ENCODE data around the gene HES6. TPM values are rescaled to one million over a fixed set of nuclear protein-coding genes. Genes with fewer than 3 reads are reported as not detected.

Gene HES6
- total RNA-seq, 1 experiment from 2014 or later: 30.4 TPM

DNA sequence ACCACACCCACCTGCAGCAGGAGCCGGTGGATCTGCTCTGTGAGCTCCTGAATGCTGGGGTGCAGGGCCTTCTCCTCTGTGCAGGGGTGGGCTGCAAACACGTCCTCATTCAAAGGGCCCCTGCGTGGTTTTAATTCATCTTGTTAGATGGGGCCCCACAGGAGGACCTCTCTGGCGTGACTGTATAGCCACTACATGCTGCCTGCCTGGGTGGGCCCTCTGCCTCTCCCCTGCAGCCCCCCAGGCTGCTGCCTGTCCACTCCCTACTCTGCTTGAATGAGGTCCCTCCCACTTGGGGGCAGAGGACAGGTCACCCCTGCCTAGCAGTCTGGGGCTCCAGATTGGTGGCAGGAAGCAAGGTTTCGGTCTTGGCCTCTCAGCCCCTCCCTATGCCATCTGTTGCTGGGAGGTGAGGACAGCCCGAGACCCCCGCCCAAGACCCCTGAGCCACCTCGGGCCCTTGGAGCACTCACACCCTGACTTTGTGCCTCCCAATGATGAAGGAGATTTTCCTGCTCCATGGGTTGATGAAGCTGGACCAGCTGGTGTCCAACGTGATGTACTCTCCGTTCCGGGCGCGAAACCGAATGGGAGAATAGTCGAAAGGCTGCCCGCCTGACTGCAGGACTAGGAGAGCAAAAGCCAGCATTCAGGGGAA is 22.0 kb upstream of the HES6 start:
- H3K27me3 ChIP-seq: no peaks in the 10 kb centered on the region
- H3K36me3 ChIP-seq: no peaks in the 10 kb centered on the region
- no peak overlapping the region for H3K4me3 ChIP-seq
- no peaks in the 10 kb centered on the region for H3K9me3 ChIP-seq
- DNase-seq: no peak

DNA sequence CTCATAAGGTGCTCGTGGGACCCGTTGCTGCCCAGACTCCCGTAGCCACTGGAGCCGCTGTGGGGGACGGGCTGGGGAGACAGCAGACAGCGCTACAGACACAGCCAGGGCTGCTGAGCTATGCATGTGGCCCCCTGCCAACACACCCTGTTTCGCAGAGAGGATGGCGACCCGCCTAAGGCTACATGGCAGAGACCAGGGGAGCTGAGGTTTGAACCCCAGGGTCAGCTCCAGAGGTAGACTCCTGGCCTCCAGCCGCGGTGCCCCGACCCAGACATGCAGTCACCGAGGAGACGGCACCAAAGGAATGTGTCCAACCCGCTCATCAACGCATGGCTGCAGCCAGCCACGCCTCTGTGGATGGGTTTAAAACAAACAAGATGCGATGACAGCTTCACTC is 21.0 kb upstream of the HES6 start:
- H3K4me3 ChIP-seq: no peak overlapping the region
- H3K27me3 ChIP-seq: no peaks in the 10 kb centered on the region
- no peaks in the 10 kb centered on the region for H3K36me3 ChIP-seq
- no peak for DNase-seq
- H3K9me3 ChIP-seq: no peaks in the 10 kb centered on the region

DNA sequence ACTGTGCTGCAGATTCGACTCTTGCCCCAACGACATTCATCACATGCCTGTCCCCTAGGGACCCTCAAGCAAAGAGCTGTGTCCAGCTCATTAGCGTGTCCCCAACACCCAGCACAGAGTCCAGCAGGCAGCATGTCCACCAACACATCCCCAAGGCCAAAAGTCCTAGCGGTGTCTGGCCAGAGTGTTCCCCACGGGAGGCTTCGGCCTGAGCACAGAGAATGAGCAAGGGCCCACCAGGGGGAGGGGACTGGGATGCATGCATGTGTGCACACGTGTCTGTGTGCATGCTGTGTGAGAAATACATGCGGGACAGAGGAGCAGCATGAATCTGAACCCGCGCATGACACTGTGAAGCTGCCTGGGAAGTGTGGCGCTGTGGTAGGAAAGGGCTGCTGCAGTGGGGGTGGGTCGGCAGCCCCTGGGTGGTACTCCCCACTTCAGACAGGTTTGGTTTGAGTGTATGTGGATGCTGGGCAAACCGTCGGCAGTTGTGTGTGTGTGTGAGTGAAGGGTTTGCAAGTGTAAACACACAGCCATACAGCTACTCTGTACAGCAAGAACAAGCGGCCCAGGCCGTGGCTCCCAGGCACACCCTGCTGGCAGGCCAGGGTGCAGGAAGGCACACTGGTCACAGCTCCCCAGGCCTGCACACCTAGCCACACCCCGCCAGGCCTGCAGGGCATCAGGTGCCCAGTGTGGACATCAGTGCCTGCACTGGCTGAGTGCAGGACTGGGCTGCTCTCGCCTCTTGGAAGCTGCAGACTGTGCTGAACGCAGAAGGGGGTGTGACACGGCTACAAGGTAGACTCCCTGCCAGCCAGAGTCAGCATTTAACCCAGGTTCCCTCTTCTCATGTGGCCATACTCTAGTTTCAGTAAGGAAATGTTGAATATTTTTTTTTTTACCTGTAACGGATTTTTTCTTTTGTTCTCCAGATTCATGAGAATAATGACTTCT is 19.5 kb upstream of the HES6 start:
- Histone ChIP-seq H3K4me3 (no peak overlapping the region), H3K36me3 (peaks cover 2% of the 10 kb centered on the region; the same call in 1 of the 2 replicates), H3K9me3 (no peaks in the 10 kb centered on the region), H3K27me3 (no peaks in the 10 kb centered on the region)
- DNase-seq: no peak

- H3K4me3 ChIP-seq: no peak overlapping the region
- peaks cover 2% of the 10 kb centered on the region; the same call in 1 of the 2 replicates for H3K36me3 ChIP-seq
- H3K27me3 ChIP-seq: no peaks in the 10 kb centered on the region
- no peak for DNase-seq
- no peaks in the 10 kb centered on the region for H3K9me3 ChIP-seq
Measured at GRCh38 chr2:238257786-238258700, 18.2 kb upstream of the HES6 start.

- no peak overlapping the region for H3K4me3 ChIP-seq
- no peaks in the 10 kb centered on the region for H3K27me3 ChIP-seq
- H3K9me3 ChIP-seq: no peaks in the 10 kb centered on the region
- peak; percentile 77 for DNase-seq
- H3K36me3 ChIP-seq: peaks cover 2% of the 10 kb centered on the region; the same call in 1 of the 2 replicates
Measured at GRCh38 chr2:238256594-238257104, 16.8 kb upstream of the HES6 start.

DNA sequence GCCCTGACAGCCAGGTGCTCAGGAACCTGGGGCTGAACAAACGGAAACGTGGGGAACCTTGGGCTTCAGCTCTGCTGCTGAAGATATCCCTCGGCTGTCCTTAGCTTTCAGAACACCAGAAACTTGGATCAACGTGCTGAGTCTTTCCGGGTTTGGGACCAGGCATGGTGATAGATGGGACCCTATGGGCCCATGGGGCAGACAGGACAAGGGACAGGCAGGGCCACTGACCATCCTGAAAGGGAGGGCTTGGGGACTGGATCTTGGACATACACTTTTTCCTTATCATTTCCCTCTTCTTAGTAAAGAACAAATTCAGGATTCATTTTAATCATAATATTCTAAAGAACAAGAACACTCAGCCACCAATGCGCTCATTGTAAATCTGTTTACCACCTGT is 16.3 kb upstream of the HES6 start:
- Histone ChIP-seq H3K4me3 (no peak overlapping the region), H3K9me3 (no peaks in the 10 kb centered on the region), H3K36me3 (peaks cover 4% of the 10 kb centered on the region), H3K27me3 (no peaks in the 10 kb centered on the region)
- no peak for DNase-seq

DNA sequence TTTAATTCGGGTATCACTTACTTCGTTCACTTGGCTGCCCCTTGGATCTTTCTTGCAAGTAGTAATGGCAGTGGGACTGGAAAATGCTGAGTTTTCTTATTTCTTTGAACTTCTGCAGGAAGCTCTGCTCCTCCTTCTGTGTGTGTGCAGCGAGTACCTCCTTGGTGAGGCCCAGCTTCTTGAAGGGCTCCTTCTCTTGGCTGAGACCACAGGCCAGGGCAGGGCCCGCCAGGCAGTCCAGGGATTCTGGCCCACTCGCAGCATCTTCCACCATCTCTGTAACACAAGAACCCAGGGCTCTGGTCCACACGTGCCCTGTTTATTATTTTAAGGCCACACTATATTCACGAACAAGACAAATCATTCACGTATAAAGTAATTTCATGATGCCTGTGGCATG is 15.8 kb upstream of the HES6 start:
- Histone ChIP-seq H3K27me3 (no peaks in the 10 kb centered on the region), H3K9me3 (no peaks in the 10 kb centered on the region), H3K36me3 (peaks cover 4% of the 10 kb centered on the region), H3K4me3 (no peak overlapping the region)
- no peak for DNase-seq

GRCh38 chr2:238255151-238255551 is 15.3 kb upstream of the HES6 start:
- no peak for DNase-seq
- H3K27me3 ChIP-seq: no peaks in the 10 kb centered on the region
- peaks cover 4% of the 10 kb centered on the region for H3K36me3 ChIP-seq
- no peaks in the 10 kb centered on the region for H3K9me3 ChIP-seq
- H3K4me3 ChIP-seq: no peak overlapping the region

- Histone ChIP-seq H3K4me3 (no peak overlapping the region), H3K27me3 (no peaks in the 10 kb centered on the region), H3K9me3 (no peaks in the 10 kb centered on the region), H3K36me3 (peaks cover 4% of the 10 kb centered on the region)
- DNase-seq: no peak
Measured at GRCh38 chr2:238254095-238254723, 14.4 kb upstream of the HES6 start.

DNA sequence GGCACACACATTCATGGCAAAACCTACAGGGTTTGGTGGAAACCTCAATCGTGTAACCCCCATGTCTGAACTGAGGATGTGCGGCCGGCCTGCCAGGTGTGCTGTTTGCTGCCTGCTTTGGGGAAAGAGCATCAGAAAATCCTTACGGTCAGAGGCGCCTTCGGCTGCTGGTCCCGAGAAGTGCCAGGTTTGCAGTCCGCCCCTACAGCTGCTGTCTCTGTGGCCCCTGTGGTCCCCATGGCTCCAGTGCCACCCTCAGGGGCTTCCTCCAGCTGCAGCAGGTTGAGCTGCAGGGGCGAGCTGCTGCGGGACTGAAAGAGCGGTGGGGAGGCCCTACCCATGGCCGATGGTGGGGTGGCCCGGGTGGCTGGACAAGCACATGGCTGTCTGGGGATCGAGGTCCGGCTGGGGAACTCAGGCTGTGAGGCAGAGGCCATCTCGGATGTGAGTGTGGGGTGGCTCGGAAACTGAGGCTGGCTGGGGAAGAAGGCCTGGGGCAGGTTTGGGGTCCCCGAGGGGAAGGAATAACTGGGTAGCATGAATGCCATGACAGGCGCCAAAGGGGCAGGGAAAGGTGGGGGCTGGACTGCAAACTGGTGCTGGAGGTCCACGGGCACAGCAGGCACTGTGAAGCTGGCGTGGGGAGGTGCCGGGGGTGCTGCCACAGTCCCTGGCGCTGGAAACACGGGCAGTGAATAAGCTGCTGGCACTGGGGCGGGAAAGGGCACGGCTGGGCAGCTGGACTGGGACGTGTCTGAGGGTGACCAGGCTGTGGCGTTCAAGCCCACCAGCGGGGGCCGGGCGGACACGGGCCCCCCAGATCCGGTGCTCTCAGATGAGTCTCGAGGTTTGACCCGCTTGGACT is 13.2 kb upstream of the HES6 start:
- peaks cover 4% of the 10 kb centered on the region for H3K36me3 ChIP-seq
- H3K4me3 ChIP-seq: no peak overlapping the region
- no peak for DNase-seq
- H3K9me3 ChIP-seq: no peaks in the 10 kb centered on the region
- no peaks in the 10 kb centered on the region for H3K27me3 ChIP-seq

DNA sequence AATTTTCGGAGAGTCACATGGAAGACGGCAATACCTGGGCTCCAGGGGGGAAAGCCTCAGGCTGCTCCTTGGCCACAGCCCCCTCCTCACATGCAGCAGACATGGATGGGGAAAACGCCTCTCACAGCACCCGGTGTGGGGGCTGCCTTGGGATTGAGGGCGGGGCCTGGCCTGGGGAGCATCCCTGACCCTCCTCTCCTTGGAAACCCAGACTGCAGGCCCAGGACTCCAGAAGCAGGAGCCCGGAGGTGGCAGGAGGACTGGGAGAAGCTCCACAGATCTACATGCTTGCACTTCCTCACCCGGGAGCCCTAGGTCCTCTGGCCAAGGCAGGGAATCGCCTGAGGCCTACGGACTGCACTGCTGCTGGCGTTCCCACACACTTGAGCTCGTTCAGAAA is 12.1 kb upstream of the HES6 start:
- no peaks in the 10 kb centered on the region for H3K9me3 ChIP-seq
- H3K4me3 ChIP-seq: no peak overlapping the region
- peaks cover 4% of the 10 kb centered on the region for H3K36me3 ChIP-seq
- no peaks in the 10 kb centered on the region for H3K27me3 ChIP-seq
- DNase-seq: no peak

DNA sequence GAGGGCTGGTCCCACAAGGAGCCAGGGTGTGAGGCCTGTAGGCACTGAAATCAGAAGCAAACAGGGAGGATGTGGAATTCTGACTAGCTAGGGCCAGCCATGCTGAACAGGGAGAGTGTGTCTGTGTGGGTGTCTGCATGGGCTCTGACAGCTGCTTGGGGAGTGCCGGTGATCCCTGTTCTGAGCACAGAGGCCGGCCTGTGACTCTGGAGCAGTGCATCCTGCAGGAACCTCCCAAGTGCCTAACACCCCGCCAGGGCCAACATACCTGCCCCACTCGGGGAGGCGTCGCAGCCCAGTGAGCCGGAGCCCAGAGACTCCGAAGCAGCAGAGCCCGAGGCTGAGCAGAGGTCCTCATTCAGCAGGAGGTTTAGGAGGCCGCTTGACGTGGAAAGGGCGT is 11.5 kb upstream of the HES6 start:
- no peak for DNase-seq

DNA sequence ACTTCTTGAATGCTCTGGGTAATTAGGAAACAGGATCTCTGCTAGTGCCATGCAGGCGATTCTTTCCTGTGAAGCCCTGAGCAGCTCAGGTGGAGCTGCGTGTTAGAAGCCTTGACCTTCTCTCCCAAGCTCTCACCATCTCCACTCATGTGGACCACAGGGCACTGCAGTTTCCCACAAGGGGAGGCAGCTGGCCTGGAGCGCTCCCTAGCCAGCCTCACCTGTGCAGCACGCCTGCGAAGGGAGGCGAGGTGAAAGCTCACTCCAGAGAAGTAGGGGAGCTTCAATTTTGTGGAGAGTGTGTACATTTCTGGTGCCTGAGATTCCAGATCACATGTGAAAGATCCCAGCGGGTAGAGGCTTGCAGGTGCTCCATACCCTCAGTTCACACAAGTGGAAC is 11.1 kb upstream of the HES6 start:
- H3K4me3 ChIP-seq: no peak overlapping the region
- peaks cover 4% of the 10 kb centered on the region for H3K36me3 ChIP-seq
- H3K9me3 ChIP-seq: no peaks in the 10 kb centered on the region
- no peak for DNase-seq
- no peaks in the 10 kb centered on the region for H3K27me3 ChIP-seq

More for the DNA sequence above, 11.5 kb upstream of the HES6 start:
- Histone ChIP-seq H3K36me3 (peaks cover 4% of the 10 kb centered on the region), H3K27me3 (no peaks in the 10 kb centered on the region), H3K9me3 (no peaks in the 10 kb centered on the region), H3K4me3 (no peak overlapping the region)

DNA sequence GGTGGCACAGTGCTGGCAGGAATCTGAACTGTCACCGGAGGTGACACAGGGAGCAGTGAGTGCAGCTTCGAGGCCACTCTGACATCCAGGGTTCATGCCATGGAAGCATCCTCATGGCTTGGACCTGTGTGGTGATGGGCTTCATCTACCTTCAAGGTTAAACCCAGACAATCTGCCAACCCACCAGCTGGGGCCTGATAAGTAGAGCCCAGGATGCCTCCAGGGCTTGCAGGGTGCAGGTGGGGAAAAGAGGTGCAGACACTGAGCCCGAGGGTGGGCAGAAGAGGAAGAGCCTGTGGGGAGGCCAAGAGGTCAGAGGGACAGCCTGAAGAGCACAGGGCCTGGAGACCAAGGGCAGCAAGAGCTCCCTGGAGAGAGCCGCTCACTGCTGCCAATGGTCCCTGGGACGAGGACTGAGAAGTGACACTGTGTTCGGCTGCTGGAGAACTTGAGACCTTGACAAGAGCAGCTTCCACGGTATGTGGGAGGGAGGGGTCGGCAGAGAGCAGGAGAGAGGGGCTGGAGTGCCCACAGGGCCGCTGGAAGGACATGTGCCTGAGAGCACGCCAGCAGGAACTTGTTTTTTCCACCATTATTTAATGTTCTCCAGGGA is 8.1 kb upstream of the HES6 start:
- no peak for DNase-seq
- H3K36me3 ChIP-seq: peaks cover 2% of the 10 kb centered on the region; the same call in 1 of the 2 replicates
- no peaks in the 10 kb centered on the region for H3K27me3 ChIP-seq
- H3K9me3 ChIP-seq: no peaks in the 10 kb centered on the region
- H3K4me3 ChIP-seq: no peak overlapping the region
